H9 (cell line): ENCODE data around the gene LRTM2. TPM values are rescaled to one million over a fixed set of nuclear protein-coding genes. Genes with fewer than 3 reads are reported as not detected.

ENCODE experiments used
- DNase-seq: peaks from one replicate; pipeline ENCODE4 v3.0.0-alpha.2; 2017
- H2AFZ ChIP-seq: one replicate; pipeline ENCODE4 v1.6.1; 2013; ENCODE audit warnings: mild to moderate bottlenecking, low read length, control low read depth, moderate library complexity
- H2AK5ac ChIP-seq: 2 replicates; pipeline ENCODE4 v1.6.1; 2013; ENCODE audit warnings: low read length, control low read depth, mixed read lengths; ENCODE audit not compliant: insufficient read length
- H2BK120ac ChIP-seq: one replicate; pipeline ENCODE4 v1.6.1; 2013; ENCODE audit warnings: low read depth, mild to moderate bottlenecking, low read length, control low read depth, inconsistent platforms; ENCODE audit not compliant: poor library complexity, severe bottlenecking
- H2BK12ac ChIP-seq: 2 replicates; pipeline ENCODE4 v1.6.1; 2013; ENCODE audit warnings: low read length, control low read depth, mixed read lengths, low read depth; ENCODE audit not compliant: insufficient read length
- H2BK15ac ChIP-seq: 2 replicates; pipeline ENCODE4 v1.6.1; 2013; ENCODE audit warnings: low read depth, low read length, control low read depth
- H2BK20ac ChIP-seq: one replicate; pipeline ENCODE4 v1.6.1; 2013; ENCODE audit warnings: low read depth, mild to moderate bottlenecking, low read length, control low read depth, inconsistent platforms; ENCODE audit not compliant: poor library complexity, severe bottlenecking
- H2BK5ac ChIP-seq: 2 replicates; pipeline ENCODE4 v1.6.1; 2013; ENCODE audit warnings: low read length, control low read depth, mixed read lengths; ENCODE audit not compliant: insufficient read length
- H3K14ac ChIP-seq: 2 replicates; pipeline ENCODE4 v1.6.1; 2013; ENCODE audit warnings: low read length, control low read depth; ENCODE audit not compliant: insufficient read depth
- H3K18ac ChIP-seq: 2 replicates; pipeline ENCODE4 v1.6.1; 2013; ENCODE audit warnings: low read depth, mild to moderate bottlenecking, mixed read lengths, low read length, control low read depth; ENCODE audit not compliant: insufficient read length
- H3K23ac ChIP-seq: 2 replicates; pipeline ENCODE4 v1.6.1; 2013; ENCODE audit warnings: low read length, control low read depth, mixed read lengths, low read depth; ENCODE audit not compliant: insufficient read length
- H3K23me2 ChIP-seq: 2 replicates; pipeline ENCODE4 v1.6.1; 2013; ENCODE audit warnings: low read depth, mild to moderate bottlenecking, mixed read lengths, low read length, control low read depth; ENCODE audit not compliant: insufficient read length, poor library complexity, severe bottlenecking
- H3K27ac ChIP-seq: 2 replicates; pipeline ENCODE4 v1.5.1; 2013; ENCODE audit warnings: low read length, control low read depth, mixed read lengths, low read depth; ENCODE audit not compliant: insufficient read length
- H3K27me3 ChIP-seq: 2 replicates; pipeline ENCODE4 v1.6.1; 2013; ENCODE audit warnings: low read length, control low read depth, inconsistent platforms; ENCODE audit not compliant: insufficient read depth
- H3K4ac ChIP-seq: 2 replicates; pipeline ENCODE4 v1.6.1; 2013; ENCODE audit warnings: low read depth, mild to moderate bottlenecking, control low read depth, inconsistent platforms, low read length, moderate library complexity
- H3K4me1 ChIP-seq: 2 replicates; pipeline ENCODE4 v1.6.1; 2013; ENCODE audit warnings: low read length, control low read depth, inconsistent platforms; ENCODE audit not compliant: insufficient read depth
- H3K4me2 ChIP-seq: 2 replicates; pipeline ENCODE4 v1.6.1; 2013; ENCODE audit warnings: low read length, control low read depth, mixed read lengths; ENCODE audit not compliant: insufficient read length, insufficient read depth
- H3K56ac ChIP-seq: 2 replicates; pipeline ENCODE4 v1.6.1; 2013; ENCODE audit warnings: low read depth, mild to moderate bottlenecking, mixed read lengths, low read length, control low read depth; ENCODE audit not compliant: insufficient read length
- H3K79me1 ChIP-seq: 2 replicates; pipeline ENCODE4 v1.6.1; 2013; ENCODE audit warnings: low read depth, mild to moderate bottlenecking, moderate library complexity, low read length, control low read depth, inconsistent platforms; ENCODE audit not compliant: insufficient read depth, poor library complexity, severe bottlenecking
- H3K79me2 ChIP-seq: 2 replicates; pipeline ENCODE4 v1.6.1; 2013; ENCODE audit warnings: low read length, control low read depth, inconsistent platforms; ENCODE audit not compliant: insufficient read depth
- H3K9ac ChIP-seq: 2 replicates; pipeline ENCODE4 v1.6.1; 2013; ENCODE audit warnings: low read length, control low read depth, mixed read lengths; ENCODE audit not compliant: insufficient read length; ENCODE audit errors: extremely low read depth
- H3K9me3 ChIP-seq: one replicate; pipeline ENCODE4 v1.6.1; 2013; ENCODE audit warnings: low read depth, low read length, inconsistent platforms; ENCODE audit not compliant: control insufficient read depth
- H3T11ph ChIP-seq: one replicate; pipeline ENCODE4 v1.6.1; 2013; ENCODE audit warnings: mild to moderate bottlenecking, low read length, control low read depth, inconsistent platforms
- H4K20me1 ChIP-seq: one replicate; pipeline ENCODE4 v1.6.1; 2013; ENCODE audit not compliant: control insufficient read depth, insufficient read length, insufficient read depth
- H4K5ac ChIP-seq: 2 replicates; pipeline ENCODE4 v1.6.1; 2013; ENCODE audit warnings: low read depth, mild to moderate bottlenecking, mixed read lengths, low read length, control low read depth; ENCODE audit not compliant: insufficient read length
- H4K8ac ChIP-seq: replicated peaks from 2 replicates; pipeline ENCODE4 v1.6.1; 2013; ENCODE audit warnings: low read length, control low read depth, mixed read lengths, low read depth; ENCODE audit not compliant: insufficient read length
- H4K91ac ChIP-seq: 2 replicates; pipeline ENCODE4 v1.6.1; 2013; ENCODE audit warnings: low read depth, mild to moderate bottlenecking, moderate library complexity, mixed read lengths, low read length, control low read depth; ENCODE audit not compliant: insufficient read length
- H3K27ac Mint-ChIP-seq, 3 experiments: 2 replicates in 2 of 3; 3 replicates in 1 of 3; pipeline ENCODE4 v1.8.0; 2020 to 2021; ENCODE audit warnings: mixed read lengths in 3 of 3, mild to moderate bottlenecking in 1 of 3, moderate library complexity in 1 of 3
- H3K27me3 Mint-ChIP-seq: 2 replicates; pipeline ENCODE4 v1.8.0; 2021; ENCODE audit warnings: low read depth, mild to moderate bottlenecking, moderate library complexity, mixed read lengths
- H3K36me3 Mint-ChIP-seq, 3 experiments: 2 replicates in 2 of 3; 3 replicates in 1 of 3; pipeline ENCODE4 v1.8.0; 2020 to 2021; ENCODE audit warnings: low read depth in 3 of 3, mixed read lengths in 3 of 3; ENCODE audit not compliant: insufficient read depth in 1 of 3
- H3K4me1 Mint-ChIP-seq, 2 experiments: 2 replicates each; pipeline ENCODE4 v1.8.0; 2020; ENCODE audit warnings: mixed read lengths in 2 of 2
- H3K4me3 Mint-ChIP-seq, 2 experiments: 2 replicates in 1 of 2; 3 replicates in 1 of 2; pipeline ENCODE4 v1.8.0; 2020 to 2021; ENCODE audit warnings: mild to moderate bottlenecking in 2 of 2, mixed read lengths in 2 of 2, moderate library complexity in 1 of 2
- H3K9me3 Mint-ChIP-seq, 2 experiments: 2 replicates in 1 of 2; 3 replicates in 1 of 2; pipeline ENCODE4 v1.8.0; 2020; ENCODE audit warnings: mild to moderate bottlenecking in 2 of 2, mixed read lengths in 2 of 2, moderate library complexity in 1 of 2
- WGBS: extraction: QIAGEN DNeasy Blood & Tissue Kit; methylation state at CpG from one replicate; pipeline ENCODE4 v1.1.7; 2013; ENCODE audit warnings: missing lambda C conversion rate, low lambda C conversion rate, mixed read lengths; ENCODE audit not compliant: insufficient read length; ENCODE audit errors: extremely low coverage; 5-methylcytosine and 5-hydroxymethylcytosine counted together
- total RNA-seq: library from RNA; stranded (reverse); gene quantifications from 2 replicates; pipeline ENCODE4 v1.2.1, GENCODE V29; 2021
- TF ChIP-seq, protein P1 (sequence below): fragments of 200-600 bp; sonication (generic); conservative IDR thresholded peaks from 3 replicates; pipeline ENCODE4 v1.8.0; 2021; ENCODE audit warnings: antibody characterized with exemption, mild to moderate bottlenecking

The LRTM2 gene
- total RNA-seq, 1 experiment from 2014 or later = not detected

DNA sequence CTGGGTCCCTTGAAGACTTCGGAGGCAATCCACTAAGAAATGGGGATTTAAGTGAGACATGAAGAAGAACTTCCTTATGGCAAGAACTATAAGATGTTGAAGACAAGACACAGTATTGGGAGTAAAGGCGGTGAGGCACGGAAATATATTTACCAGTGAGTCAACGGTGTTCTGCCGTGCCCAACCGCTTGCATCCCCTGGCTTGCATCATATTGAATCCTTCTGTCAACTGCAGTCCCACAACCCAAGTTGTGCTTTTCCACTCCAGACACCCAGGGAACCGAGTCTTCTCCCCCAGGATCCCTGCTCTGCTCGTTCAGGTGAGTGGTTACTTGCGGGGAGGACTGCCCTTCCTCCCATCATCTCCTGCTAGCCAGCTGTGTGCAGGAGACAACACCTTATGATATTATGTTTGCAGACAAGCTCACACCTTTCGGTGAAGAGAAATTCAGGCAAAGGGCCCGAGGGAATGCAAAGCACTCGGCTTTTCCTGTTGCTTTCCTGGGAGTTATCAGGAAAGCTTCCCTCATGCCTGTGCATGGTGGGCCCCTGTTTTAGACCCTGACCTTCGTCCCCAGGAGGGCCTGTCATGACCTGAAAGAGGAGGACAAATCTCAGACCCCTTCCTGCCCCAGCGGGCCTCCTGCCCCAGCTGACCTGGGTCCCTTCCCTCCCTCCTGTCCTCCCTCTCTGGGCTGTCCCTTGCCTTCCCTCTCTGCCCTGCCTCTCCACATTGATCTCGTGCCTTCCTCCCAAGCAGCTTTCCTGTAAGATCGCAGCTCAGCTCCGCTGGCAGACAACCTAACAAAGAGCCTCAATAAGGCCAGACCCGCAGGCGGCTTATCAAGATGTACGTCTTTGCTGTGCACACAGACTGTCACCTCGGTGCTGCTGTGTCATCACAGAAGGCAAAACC lies 4.3 kb upstream of the LRTM2 start:
- H2BK15ac ChIP-seq = no peak overlapping the region
- DNase-seq = no peak
- no peak overlapping the region for H2BK12ac ChIP-seq
- H2AFZ ChIP-seq = no peak overlapping the region
- WGBS = no CpG with 5 or more reads among the region's 21 CpGs
- H3K4me2 ChIP-seq = no peak overlapping the region
- no peak overlapping the region for H2AK5ac ChIP-seq
- H3K4me1 Mint-ChIP-seq = peaks cover 17 to 22% of the 10 kb centered on the region in 2 experiments
- H3K9ac ChIP-seq = no peak overlapping the region
- no peak overlapping the region for H3K27ac ChIP-seq
- no peak overlapping the region for H3K23ac ChIP-seq
- peaks cover 14% of the 10 kb centered on the region; the same call in 1 of the 2 replicates for H3K27me3 ChIP-seq
- no peaks in the 10 kb centered on the region for H3K9me3 ChIP-seq
- H3K23me2 ChIP-seq = no peaks in the 10 kb centered on the region
- H4K5ac ChIP-seq = no peak overlapping the region
- H2BK120ac ChIP-seq = no peak overlapping the region
- TF ChIP-seq, protein P1, sequence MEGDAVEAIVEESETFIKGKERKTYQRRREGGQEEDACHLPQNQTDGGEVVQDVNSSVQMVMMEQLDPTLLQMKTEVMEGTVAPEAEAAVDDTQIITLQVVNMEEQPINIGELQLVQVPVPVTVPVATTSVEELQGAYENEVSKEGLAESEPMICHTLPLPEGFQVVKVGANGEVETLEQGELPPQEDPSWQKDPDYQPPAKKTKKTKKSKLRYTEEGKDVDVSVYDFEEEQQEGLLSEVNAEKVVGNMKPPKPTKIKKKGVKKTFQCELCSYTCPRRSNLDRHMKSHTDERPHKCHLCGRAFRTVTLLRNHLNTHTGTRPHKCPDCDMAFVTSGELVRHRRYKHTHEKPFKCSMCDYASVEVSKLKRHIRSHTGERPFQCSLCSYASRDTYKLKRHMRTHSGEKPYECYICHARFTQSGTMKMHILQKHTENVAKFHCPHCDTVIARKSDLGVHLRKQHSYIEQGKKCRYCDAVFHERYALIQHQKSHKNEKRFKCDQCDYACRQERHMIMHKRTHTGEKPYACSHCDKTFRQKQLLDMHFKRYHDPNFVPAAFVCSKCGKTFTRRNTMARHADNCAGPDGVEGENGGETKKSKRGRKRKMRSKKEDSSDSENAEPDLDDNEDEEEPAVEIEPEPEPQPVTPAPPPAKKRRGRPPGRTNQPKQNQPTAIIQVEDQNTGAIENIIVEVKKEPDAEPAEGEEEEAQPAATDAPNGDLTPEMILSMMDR = no peak
- H3K4ac ChIP-seq = no peak overlapping the region
- H3K27ac Mint-ChIP-seq = no peak overlapping the region; a peak in 1 of 7 replicates
- no peak overlapping the region for H2BK20ac ChIP-seq
- no peak overlapping the region for H3K14ac ChIP-seq
- H3K36me3 Mint-ChIP-seq = peaks cover 0 to 5% (median 3%) of the 10 kb centered on the region in 3 experiments; a peak in 2 of 7 replicates
- no peak overlapping the region for H3K56ac ChIP-seq
- no peaks in the 10 kb centered on the region for H3K4me1 ChIP-seq
- H3T11ph ChIP-seq = no peak overlapping the region
- no peak overlapping the region for H4K8ac ChIP-seq
- H4K20me1 ChIP-seq = no peaks in the 10 kb centered on the region
- H3K4me3 Mint-ChIP-seq = no peak overlapping the region
- no peaks in the 10 kb centered on the region for H3K79me2 ChIP-seq
- H3K79me1 ChIP-seq = no peaks in the 10 kb centered on the region
- H3K9me3 Mint-ChIP-seq = peaks cover 4% of the 10 kb centered on the region in 2 experiments; a peak in 2 of 5 replicates
- no peak overlapping the region for H4K91ac ChIP-seq
- peaks cover 34% of the 10 kb centered on the region for H3K27me3 Mint-ChIP-seq
- no peak overlapping the region for H3K18ac ChIP-seq
- no peak overlapping the region for H2BK5ac ChIP-seq
